HepG2 (cell line): ENCODE results near the gene GZF1. TPM values are rescaled to one million over a fixed set of nuclear protein-coding genes. Genes with fewer than 3 reads are reported as not detected.
A peak's percentile ranks its signal among the peaks of the same experiment; 100 is the strongest.

ENCODE experiments used
- ATAC-seq: fragments of 200-7000 bp; cut with Tn5 transposase; 3 replicates; pipeline ENCODE4 v1.9.1; 2020; ENCODE audit warnings: mild to moderate bottlenecking, moderate library complexity
- BruUV-seq: library from RNA; stranded (reverse); fragments of 400-500 nt; replicated peaks from 2 replicates; lab custom pipeline; 2021; lab: Mats Ljungman, UMichigan
- CTCF ChIA-PET: fragments of 300-600 bp; formaldehyde crosslinking; extraction: SDS; loops from one replicate; lab custom pipeline; 2021; ENCODE audit warnings: low total read pairs, inconsistent platforms, low intra/inter-chr PET ratio; lab: Yijun Ruan, JAX
- POLR2A ChIA-PET: fragments of 350-600 bp; sonication (Branson Sonifier 250); formaldehyde crosslinking; loops from one replicate; lab custom pipeline; 2020; ENCODE audit warnings: antibody characterized with exemption, inconsistent platforms; lab: Yijun Ruan, JAX
- DNase-seq: peaks from one replicate; pipeline ENCODE4 v3.0.0-alpha.2; 2015; ENCODE audit warnings: low spot score
- FAIRE-seq: peaks from 3 replicates; lab custom pipeline; 2011; peaks lifted over from hg19 to GRCh38; lab: Jason Lieb, UNC
- H2AFZ ChIP-seq: one replicate; pipeline ENCODE4 v1.6.1; 2011; ENCODE audit warnings: low read length, inconsistent platforms
- H3K27ac ChIP-seq: fragments of 300-600 bp; 3 replicates; pipeline ENCODE4 v1.8.0; 2011; ENCODE audit warnings: mixed run types, mild to moderate bottlenecking, mixed read lengths, low read length, inconsistent platforms; ENCODE audit not compliant: insufficient read depth; ENCODE audit errors: extremely low read length
- H3K27me3 ChIP-seq, 2 experiments: fragments of 200-600 bp in 1 of 2; 2 replicates in 1 of 2; 3 replicates in 1 of 2; pipeline versions ENCODE4 v1.6.0 to v1.8.0; 2011; ENCODE audit warnings: low read length in 2 of 2, mild to moderate bottlenecking in 2 of 2, moderate library complexity in 2 of 2, inconsistent platforms in 1 of 2; ENCODE audit not compliant: insufficient read depth in 2 of 2, control insufficient read depth in 1 of 2
- H3K36me3 ChIP-seq, 2 experiments: fragments of 200-600 bp in 1 of 2; replicated peaks in 1 of 2; 2 replicates in 1 of 2; 3 replicates in 1 of 2; pipeline versions ENCODE4 v1.5.1 to v1.8.0; 2011; ENCODE audit warnings: low read length in 2 of 2, inconsistent platforms in 1 of 2; ENCODE audit not compliant: insufficient read depth in 2 of 2, control insufficient read depth in 1 of 2
- H3K4me1 ChIP-seq: 2 replicates; pipeline ENCODE4 v1.5.1; 2012; ENCODE audit warnings: low read length, inconsistent platforms; ENCODE audit not compliant: insufficient read depth
- H3K4me2 ChIP-seq: 2 replicates; pipeline ENCODE4 v1.6.0; 2011; ENCODE audit warnings: low read depth, low read length, inconsistent platforms
- H3K4me3 ChIP-seq, 3 experiments: fragments of 200-600 bp in 1 of 3; sonication (generic), shearing (Covaris generic) in 1 of 3; replicated peaks in 1 of 3; 2 replicates each; pipeline ENCODE4 v1.5.1; 2011 to 2016; ENCODE audit warnings: low read length in 3 of 3, inconsistent platforms in 2 of 3, low read depth in 2 of 3, mild to moderate bottlenecking in 2 of 3, control low read depth in 1 of 3, mixed read lengths in 1 of 3; ENCODE audit not compliant: insufficient read depth in 1 of 3
- H3K79me2 ChIP-seq: one replicate; pipeline ENCODE4 v1.6.1; 2011; ENCODE audit warnings: low read length, inconsistent platforms; ENCODE audit not compliant: insufficient read depth
- H3K9ac ChIP-seq: 2 replicates; pipeline ENCODE4 v1.6.0; 2011; ENCODE audit warnings: mild to moderate bottlenecking, low read depth, low read length, inconsistent platforms; ENCODE audit not compliant: insufficient read depth
- H3K9me3 ChIP-seq: 2 replicates; pipeline ENCODE4 v1.5.1; 2012; ENCODE audit warnings: mild to moderate bottlenecking, low read length
- H4K20me1 ChIP-seq: 2 replicates; pipeline ENCODE4 v1.6.0; 2011; ENCODE audit warnings: inconsistent platforms, mild to moderate bottlenecking, low read length, moderate library complexity; ENCODE audit not compliant: insufficient read depth
- GFI1 ChIP-seq: sonication (generic); formaldehyde crosslinking; IDR thresholded peaks from 2 replicates; pipeline ENCODE4 v1.5.0; 2020; ENCODE audit warnings: missing genetic modification reagents, mild to moderate bottlenecking, borderline replicate concordance
- GPN1 ChIP-seq: sonication (generic); formaldehyde crosslinking; IDR thresholded peaks from 2 replicates; pipeline ENCODE4 v1.5.1; 2020; ENCODE audit warnings: missing genetic modification reagents, borderline replicate concordance
- HOXA3 ChIP-seq: sonication (generic); formaldehyde crosslinking; IDR thresholded peaks from 2 replicates; pipeline ENCODE4 v1.5.0; 2020; ENCODE audit warnings: missing genetic modification reagents
- KAT7 ChIP-seq: IDR thresholded peaks from 2 replicates; pipeline ENCODE4 v1.6.1; 2018; ENCODE audit warnings: borderline replicate concordance, missing compliant biosample characterization
- RBFOX2 ChIP-seq: fragments of 200-400 bp; formaldehyde crosslinking; IDR thresholded peaks from 2 replicates; pipeline ENCODE4 v1.6.1; 2017; ENCODE audit warnings: low read depth, mild to moderate bottlenecking, low read length
- SRF ChIP-seq: IDR thresholded peaks from 2 replicates; pipeline ENCODE4 v1.6.1; 2011; ENCODE audit warnings: mild to moderate bottlenecking, low read depth, low read length, moderate library complexity
- ZBTB21 ChIP-seq: sonication (generic); formaldehyde crosslinking; IDR thresholded peaks from 2 replicates; pipeline ENCODE4 v1.4.0; 2020; ENCODE audit warnings: missing genetic modification reagents
- ZBTB7A ChIP-seq: sonication (generic); formaldehyde crosslinking; IDR thresholded peaks from 2 replicates; pipeline ENCODE4 v1.8.0; 2022; ENCODE audit warnings: mild to moderate bottlenecking, missing genetic modification reagents
- ZFP91 ChIP-seq: sonication (generic); formaldehyde crosslinking; IDR thresholded peaks from 2 replicates; pipeline ENCODE4 v1.9.0; 2022; ENCODE audit warnings: missing genetic modification reagents, mild to moderate bottlenecking, borderline replicate concordance
- ZNF33A ChIP-seq: sonication (generic); formaldehyde crosslinking; IDR thresholded peaks from 2 replicates; pipeline ENCODE4 v1.5.1; 2020; ENCODE audit warnings: missing genetic modification reagents, mild to moderate bottlenecking, moderate library complexity, borderline replicate concordance
- ZNF460 ChIP-seq: sonication (generic); formaldehyde crosslinking; IDR thresholded peaks from 2 replicates; pipeline ENCODE4 v1.5.1; 2020; ENCODE audit warnings: missing genetic modification reagents, mild to moderate bottlenecking, borderline replicate concordance
- ZNF761 ChIP-seq: sonication (generic); formaldehyde crosslinking; conservative IDR thresholded peaks from 2 replicates; pipeline ENCODE4 v1.4.0; 2020; ENCODE audit warnings: mild to moderate bottlenecking, missing genetic modification reagents
- WGBS: methylation state at CpG from one replicate; pipeline ENCODE4 v1.1.6; 2017; ENCODE audit warnings: low lambda C conversion rate; 5-methylcytosine and 5-hydroxymethylcytosine counted together
- in situ Hi-C: cut with HindIII; loops from 2 replicates; pipeline ENCODE4 v1.10.0; 2017; ENCODE audit warnings: low pct_unique_long_range_greater_than_20kb; ENCODE audit not compliant: extremely low pct_ligation_motif_present
- intact Hi-C: fragments of 100-400 bp; cut with micrococcal nuclease; formaldehyde crosslinking; loops from one replicate; pipeline ENCODE4 v1.10.0; 2022; ENCODE audit not compliant: unreplicated experiment
- polyA plus RNA-seq, 8 experiments: library from polyadenylated mRNA; depleted of rRNA in 3 of 8; stranded (reverse) in 7 of 8; unstranded in 1 of 8; fragments of >200 nt; fragmentation: Illumina TruSeq in 4 of 8; extraction: Trizol in 4 of 8; gene quantifications; 2 replicates each; pipeline versions ENCODE4 v1.2.1 to v1.2.3, GENCODE V29; 2011 to 2016; ENCODE audit warnings: low read depth in 4 of 8, missing spikeins in 1 of 8, mixed read lengths in 1 of 8; ENCODE audit not compliant: insufficient read depth in 1 of 8
- total RNA-seq, 5 experiments: library from RNA; depleted of rRNA; stranded (reverse); fragments of >200 nt; fragmentation: Illumina TruSeq; extraction: Trizol; gene quantifications; 2 replicates each; pipeline ENCODE4 v1.2.3, GENCODE V29; 2016; ENCODE audit warnings: low read depth in 1 of 5
- TF ChIP-seq, protein P1 (sequence below): sonication (generic); formaldehyde crosslinking; IDR thresholded peaks from 2 replicates; pipeline ENCODE4 v1.4.0; 2020; ENCODE audit warnings: missing genetic modification reagents, borderline replicate concordance
- TF ChIP-seq, protein P2 (sequence below): sonication (generic); formaldehyde crosslinking; IDR thresholded peaks from 2 replicates; pipeline ENCODE4 v1.4.0; 2020; ENCODE audit warnings: missing genetic modification reagents

GZF1 gene
- total and polyA plus RNA-seq, 2 of the 13 experiments (the other 11 are each of a cell fraction or from before 2014, with no cell fraction given) = 16.9 to 26.0 TPM

- TF ChIP-seq ZNF761 = 0 out of 2 replicates have a peak, but pooled peaks have one; percentile 34
Observed at GRCh38 chr20:23363257-23363649, 1.3 kb downstream of the GZF1 start (continued).

- ChIA-PET CTCF (no interaction called here), POLR2A (no interaction called here)
- WGBS = 98% methylated on average over 65 of the region's 65 CpGs
- Histone ChIP-seq H4K20me1 (peaks cover 14% of the 10 kb centered on the region; the same call in 1 of the 2 replicates), H3K79me2 (peaks cover 60% of the 10 kb centered on the region), H3K9me3 (no peaks in the 10 kb centered on the region), H3K27me3 (no peaks in the 10 kb centered on the region; a peak in 1 of 5 replicates), H3K4me2 (peak overlapping the region; percentile 26; the same call in 1 of the 2 replicates), H3K36me3 (peaks cover 27 to 41% of the 10 kb centered on the region in 2 experiments), H3K9ac (peak overlapping the region; percentile 7; the same call in 1 of the 2 replicates), H3K4me3 (no peak overlapping the region), H3K4me1 (peaks cover 56% of the 10 kb centered on the region), H2AFZ (no peak overlapping the region), H3K27ac (no peak overlapping the region)
- intact Hi-C loops = no loop called here
- DNase-seq = no peak
- no TSS peak for BruUV-seq
- no peak for ATAC-seq
- no peak for FAIRE-seq
- in situ Hi-C loops = no loop called here
- TF ChIP-seq RBFOX2 (peak; percentile 65), ZBTB21 (CRISPR knock-in tag) (no peak), ZFP91 (CRISPR knock-in tag) (peak; percentile 37; the same call in 1 of the 2 replicates), HOXA3 (peak; percentile 34; the same call in 1 of the 2 replicates), GPN1 (CRISPR knock-in tag) (0 out of 2 replicates have a peak, but pooled peaks have one; percentile 38), ZNF33A (CRISPR knock-in tag) (no peak), ZBTB7A (CRISPR knock-in tag) (no peak), KAT7 (CRISPR knock-in tag) (no peak), GFI1 (no peak), ZNF460 (CRISPR knock-in tag) (no peak), SRF (no peak)
- TF ChIP-seq, protein P1, sequence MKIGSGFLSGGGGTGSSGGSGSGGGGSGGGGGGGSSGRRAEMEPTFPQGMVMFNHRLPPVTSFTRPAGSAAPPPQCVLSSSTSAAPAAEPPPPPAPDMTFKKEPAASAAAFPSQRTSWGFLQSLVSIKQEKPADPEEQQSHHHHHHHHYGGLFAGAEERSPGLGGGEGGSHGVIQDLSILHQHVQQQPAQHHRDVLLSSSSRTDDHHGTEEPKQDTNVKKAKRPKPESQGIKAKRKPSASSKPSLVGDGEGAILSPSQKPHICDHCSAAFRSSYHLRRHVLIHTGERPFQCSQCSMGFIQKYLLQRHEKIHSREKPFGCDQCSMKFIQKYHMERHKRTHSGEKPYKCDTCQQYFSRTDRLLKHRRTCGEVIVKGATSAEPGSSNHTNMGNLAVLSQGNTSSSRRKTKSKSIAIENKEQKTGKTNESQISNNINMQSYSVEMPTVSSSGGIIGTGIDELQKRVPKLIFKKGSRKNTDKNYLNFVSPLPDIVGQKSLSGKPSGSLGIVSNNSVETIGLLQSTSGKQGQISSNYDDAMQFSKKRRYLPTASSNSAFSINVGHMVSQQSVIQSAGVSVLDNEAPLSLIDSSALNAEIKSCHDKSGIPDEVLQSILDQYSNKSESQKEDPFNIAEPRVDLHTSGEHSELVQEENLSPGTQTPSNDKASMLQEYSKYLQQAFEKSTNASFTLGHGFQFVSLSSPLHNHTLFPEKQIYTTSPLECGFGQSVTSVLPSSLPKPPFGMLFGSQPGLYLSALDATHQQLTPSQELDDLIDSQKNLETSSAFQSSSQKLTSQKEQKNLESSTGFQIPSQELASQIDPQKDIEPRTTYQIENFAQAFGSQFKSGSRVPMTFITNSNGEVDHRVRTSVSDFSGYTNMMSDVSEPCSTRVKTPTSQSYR (CRISPR knock-in tag) = no peak
- TF ChIP-seq, protein P2, sequence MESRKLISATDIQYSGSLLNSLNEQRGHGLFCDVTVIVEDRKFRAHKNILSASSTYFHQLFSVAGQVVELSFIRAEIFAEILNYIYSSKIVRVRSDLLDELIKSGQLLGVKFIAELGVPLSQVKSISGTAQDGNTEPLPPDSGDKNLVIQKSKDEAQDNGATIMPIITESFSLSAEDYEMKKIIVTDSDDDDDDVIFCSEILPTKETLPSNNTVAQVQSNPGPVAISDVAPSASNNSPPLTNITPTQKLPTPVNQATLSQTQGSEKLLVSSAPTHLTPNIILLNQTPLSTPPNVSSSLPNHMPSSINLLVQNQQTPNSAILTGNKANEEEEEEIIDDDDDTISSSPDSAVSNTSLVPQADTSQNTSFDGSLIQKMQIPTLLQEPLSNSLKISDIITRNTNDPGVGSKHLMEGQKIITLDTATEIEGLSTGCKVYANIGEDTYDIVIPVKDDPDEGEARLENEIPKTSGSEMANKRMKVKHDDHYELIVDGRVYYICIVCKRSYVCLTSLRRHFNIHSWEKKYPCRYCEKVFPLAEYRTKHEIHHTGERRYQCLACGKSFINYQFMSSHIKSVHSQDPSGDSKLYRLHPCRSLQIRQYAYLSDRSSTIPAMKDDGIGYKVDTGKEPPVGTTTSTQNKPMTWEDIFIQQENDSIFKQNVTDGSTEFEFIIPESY (CRISPR knock-in tag) = peak; percentile 91
Observed at GRCh38 chr20:23365390-23366165, 3.6 kb downstream of the GZF1 start.
